T-helper 9 cell (primary cell): Measurements from ENCODE around the gene BANP.
"Not testable (repeated sequence)": the region's sequence is repeated elsewhere in the genome, so short reads cannot be mapped to it uniquely, and the experiment has no call there.

ENCODE experiments used
- DNase-seq: peaks from one replicate; pipeline ENCODE4 v3.0.0-alpha.2; 2020

Gene BANP

DNA sequence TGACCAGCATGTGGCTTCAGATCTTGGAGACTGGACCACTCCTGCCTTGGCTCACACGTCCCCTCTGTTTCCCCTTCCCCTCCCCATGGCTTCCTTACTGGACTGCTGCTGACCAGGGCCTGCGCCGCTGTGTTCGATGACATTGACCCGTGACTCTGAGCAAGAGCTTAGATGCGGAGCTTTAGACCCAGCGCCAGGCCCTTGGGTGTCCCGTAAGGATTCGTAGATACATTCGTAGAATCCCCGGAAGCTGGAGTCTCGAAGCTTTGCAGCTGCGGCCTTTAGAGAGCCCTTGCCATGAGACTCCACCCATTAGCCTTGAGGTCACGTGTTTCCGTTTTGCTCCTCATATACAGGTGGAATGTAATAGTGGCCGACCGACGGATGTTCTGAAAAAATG is 65.2 kb downstream of the BANP start:
- DNase-seq = not testable (repeated sequence)

DNA sequence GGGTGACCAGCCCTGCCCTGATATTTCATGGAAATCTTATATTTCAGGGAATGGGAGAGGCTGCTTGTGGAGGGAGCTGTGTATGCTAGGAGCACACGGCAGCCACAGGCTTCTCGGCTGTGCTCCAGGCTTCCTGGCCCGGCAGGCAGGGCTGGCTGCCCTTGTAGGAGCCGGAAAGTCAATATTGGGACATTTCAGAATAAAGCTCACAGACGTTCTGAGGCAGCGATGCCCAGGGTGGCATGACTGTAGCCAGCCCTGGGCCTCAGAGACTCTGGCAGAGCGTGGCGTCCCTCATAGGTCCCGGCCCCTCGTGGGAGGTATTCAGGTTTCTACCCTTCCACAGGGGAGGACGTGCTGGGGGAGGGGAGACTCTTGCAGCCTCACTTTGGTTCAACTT is 65.7 kb downstream of the BANP start:
- DNase-seq = no peak

- no peak for DNase-seq
These were observed 66.4 kb downstream of the BANP start for GRCh38 chr16:88017587-88018101.

GRCh38 chr16:88018382-88018781 is 67.1 kb downstream of the BANP start:
- not testable (repeated sequence) for DNase-seq

DNA sequence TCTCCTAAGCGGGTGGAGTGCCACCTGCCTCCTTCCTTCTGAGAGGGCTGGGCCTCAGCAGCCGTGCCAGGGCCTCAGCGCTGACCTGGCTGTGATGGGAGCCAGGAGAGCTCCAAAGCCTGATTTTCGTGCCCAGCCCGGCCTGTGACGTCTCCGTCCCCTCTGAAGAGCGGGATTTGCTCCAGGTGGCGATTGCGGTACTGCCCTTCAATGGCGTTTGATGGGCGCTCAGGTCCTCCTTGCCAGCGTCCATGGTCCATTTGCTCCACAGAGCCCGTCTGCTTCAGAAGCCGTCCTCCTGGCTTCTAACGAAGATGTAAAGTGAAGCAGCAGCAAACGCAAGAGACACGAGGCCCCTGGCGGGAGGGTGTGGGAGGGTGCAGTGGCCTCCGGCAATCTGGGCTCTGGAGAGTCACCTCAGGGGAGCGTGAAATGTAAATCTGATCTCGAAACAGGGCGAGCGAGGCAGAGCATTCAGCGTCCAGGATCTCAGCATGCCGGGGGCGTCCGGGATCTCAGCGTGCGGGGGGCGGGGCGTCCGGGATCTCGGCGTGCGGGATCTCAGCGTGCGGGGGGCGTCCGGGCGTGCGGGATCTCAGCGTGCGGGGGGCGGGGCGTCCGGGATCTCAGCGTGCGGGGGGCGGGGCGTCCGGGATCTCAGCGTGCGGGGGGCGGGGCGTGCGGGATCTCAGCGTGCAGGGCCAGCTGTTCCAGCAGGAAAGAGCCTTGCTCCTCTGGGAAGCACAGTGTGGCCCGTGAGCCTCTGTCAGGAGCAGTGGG is 68.0 kb downstream of the BANP start:
- DNase-seq = not testable (repeated sequence)

- DNase-seq = no peak
These were observed 68.7 kb downstream of the BANP start for GRCh38 chr16:88019821-88020515.

DNA sequence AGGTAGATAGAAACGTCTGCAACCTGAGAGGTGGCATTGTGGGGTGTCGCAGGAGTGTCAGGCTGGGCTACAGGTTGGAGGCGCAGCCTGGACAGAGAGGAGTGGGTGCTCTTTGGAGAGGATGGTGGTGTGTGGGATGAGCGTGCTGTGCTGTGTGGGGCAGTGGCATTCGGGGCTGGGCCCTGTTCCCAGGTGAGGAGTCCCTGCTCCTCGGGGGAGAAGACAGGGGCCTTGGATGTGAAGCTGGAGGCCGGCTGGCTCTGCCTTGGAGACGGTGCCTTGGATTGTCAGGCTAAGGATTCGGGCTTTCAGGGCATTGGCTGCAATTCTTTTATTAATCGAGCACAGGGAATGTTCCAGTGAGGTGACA is 69.3 kb downstream of the BANP start:
- no peak for DNase-seq

DNA sequence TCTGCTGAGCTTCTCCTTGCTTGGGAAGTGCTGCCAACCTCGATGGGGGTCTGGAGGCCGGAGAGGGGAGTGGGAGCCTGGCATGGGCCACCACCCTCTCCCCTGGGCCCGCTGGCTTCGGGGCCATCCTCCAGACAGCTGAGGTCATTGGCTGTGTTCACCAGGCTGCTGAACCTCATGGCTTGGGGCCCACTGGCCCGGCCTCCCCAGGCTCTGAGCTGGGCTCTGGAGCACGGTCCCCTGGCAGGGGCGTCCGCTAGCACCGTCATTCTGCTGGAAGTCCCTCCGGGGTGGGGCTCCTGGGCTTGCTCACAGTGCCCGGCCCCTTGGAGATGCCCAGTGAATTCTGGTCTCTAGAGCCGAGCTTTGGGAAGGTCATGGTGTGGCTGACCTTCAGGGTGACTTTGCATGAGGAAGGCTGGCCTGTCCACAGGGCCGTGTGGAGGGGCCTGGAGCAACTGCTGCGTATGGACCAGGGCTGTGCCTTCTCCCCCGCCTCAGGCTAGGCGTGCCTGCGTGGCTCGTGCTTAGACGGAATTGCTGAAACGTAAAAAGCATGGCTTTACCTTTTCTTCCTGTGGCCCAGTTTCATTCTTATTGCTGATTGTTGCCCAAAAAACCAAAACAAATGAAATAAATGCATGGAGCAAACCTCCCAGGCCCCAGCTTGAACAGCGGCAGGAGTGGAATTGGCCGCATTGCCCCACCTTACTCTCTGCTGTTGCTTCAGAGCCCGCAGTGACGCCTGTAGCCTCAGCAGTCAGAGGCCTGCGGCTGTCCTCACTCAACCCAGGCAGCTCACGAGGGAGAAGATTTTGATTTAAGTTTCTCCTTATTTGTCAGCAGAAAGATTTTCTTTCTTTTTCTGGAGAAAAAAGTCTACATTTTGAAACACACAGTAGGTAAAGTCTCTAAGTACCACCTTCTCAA is 70.1 kb downstream of the BANP start:
- not testable (repeated sequence) for DNase-seq

DNA sequence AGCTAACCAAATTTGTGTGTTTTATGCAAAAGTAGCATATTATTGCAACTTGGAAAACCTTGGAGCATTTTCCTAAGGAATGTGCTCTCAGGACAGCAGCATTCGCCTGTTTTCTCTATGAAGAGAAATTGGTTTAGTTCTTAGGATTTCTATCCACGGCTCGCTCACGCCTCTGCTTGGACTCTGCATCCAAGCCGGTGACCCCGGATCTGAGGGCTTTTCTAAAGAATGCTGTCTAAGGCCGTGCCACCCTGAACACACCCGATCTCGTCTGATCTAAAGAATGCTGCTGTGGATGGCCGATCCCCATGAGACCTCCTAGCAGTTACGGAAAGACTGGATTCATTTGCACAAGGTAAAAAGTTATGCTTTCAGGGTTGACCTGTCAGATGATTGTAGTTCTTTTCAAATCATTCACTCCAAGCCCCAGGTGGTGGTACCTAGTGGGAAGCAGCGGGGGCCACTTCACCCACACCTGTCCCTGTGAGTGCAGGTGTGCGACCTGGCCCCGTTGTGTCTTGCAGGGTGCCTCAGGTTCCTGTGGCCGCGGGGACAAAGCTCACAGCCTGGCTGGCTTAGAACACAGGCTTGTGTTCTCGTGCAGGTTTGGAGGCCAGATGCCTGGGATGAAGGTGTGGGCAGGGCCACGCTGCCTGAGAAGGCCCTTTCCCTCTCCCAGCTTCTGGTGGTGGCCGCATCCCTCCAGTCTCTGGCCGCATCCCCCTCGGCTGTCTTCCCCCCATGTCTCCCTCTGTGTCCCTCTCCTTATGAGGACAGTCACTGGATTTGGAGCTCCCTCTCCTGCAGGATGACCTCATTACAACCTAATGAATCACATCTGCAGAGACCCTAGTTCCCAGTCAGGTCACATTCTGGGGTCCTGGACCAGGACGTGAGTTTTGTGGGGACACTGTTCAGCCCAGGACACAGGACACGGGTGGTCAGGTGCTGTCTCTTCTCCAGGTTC is 71.1 kb downstream of the BANP start:
- DNase-seq = no peak

DNA sequence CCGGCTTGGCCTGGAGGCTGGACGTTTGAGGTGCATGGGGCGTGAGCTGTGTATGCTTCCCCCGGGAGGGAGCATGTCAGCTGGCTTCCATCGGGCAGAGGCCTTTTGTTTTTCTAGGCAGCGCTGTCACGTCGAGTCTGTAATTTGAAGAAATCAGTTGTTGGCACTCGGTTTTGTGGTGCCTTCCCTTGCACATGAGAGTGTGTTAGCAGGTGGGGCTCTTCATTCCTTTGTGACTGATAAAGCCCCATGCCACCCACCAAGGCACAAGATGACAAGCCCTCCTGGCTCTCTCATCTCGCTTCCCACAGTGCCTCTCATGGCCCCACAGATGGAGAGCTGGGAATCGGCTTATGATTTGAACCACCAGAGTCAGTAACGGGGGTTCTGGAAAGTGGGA is 72.1 kb downstream of the BANP start:
- DNase-seq = no peak

GRCh38 chr16:88023786-88024185 is 72.6 kb downstream of the BANP start:
- DNase-seq = no peak

GRCh38 chr16:88024491-88025085 is 73.4 kb downstream of the BANP start:
- not testable (repeated sequence) for DNase-seq

DNA sequence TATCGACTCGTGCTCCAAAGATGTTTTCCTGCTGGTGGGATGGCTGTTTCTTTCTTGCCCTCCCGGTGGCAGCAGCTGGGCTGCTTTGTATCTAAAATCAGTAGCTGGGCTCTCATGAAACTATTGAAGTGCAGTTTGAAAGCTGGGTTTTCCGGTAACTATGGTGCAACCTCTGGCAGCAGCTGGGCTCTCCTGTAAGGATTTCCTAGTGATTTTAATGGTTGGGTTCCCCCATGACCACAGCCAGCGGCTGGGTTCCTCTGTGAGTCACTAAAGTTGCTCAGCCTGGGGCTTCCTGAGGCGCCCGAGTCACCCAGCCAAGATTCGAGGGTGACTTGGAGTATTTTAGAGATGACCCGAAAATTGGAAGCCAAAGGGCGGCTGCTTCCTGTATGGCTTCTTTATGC is 73.9 kb downstream of the BANP start:
- DNase-seq = not testable (repeated sequence)

GRCh38 chr16:88025828-88026555 is 74.8 kb downstream of the BANP start:
- not testable (repeated sequence) for DNase-seq

- DNase-seq = no peak
These were observed 76.0 kb downstream of the BANP start for GRCh38 chr16:88026964-88027938.

- not testable (repeated sequence) for DNase-seq
These were observed 77.1 kb downstream of the BANP start for GRCh38 chr16:88028177-88028930.

DNA sequence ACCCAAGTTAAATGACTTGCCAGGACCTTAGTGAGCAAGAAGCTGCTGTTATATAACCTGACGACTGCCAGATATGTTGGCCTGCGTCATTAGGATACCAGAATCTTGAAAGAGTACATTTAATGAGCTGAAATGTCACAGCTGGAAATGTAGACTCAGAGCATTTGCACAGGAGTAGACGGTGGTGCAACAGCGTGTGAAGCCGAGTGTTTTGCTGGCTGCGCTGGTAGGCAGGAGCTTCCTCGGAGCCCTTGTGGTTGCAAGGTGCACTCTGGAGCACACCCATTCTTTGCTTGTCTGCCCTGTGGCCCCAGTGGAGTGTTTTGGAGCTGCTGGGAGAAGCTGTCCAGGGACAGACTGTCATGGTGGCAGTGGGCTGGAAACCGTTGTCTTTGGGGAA is 79.3 kb downstream of the BANP start:
- DNase-seq = no peak

DNA sequence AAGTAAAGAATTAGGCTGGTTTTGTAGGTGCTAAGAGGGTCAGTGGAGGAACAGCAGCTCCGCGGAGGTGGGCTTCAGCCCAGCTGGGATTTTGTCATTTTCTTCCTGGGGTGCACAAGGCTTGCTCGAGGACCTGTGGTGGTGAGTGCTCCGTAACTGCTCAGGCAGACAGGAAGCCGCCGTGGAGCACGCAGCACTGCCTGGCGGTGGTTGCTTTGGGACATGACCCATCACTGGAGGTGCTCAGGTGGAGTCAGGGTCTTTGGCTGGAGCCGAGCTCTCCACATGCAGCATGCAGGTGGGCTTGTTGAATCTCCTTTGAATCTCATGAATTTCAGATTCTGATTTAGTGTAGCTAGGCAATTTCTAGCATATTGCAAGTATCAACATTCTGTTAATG is 79.7 kb downstream of the BANP start:
- not testable (repeated sequence) for DNase-seq
